Fibroblast of skin of abdomen (primary cell): ENCODE data around the gene CLPTM1.
"Not testable (repeated sequence)": the region's sequence is repeated elsewhere in the genome, so short reads cannot be mapped to it uniquely, and the experiment has no call there.

ENCODE experiments used
- DNase-seq: peaks from one replicate; pipeline ENCODE4 v3.0.0-alpha.2; 2013

The CLPTM1 gene

GRCh38 chr19:44943801-44944249 lies 11.4 kb upstream of the CLPTM1 start:
- DNase-seq, result no peak

- no peak for DNase-seq
Observed at GRCh38 chr19:44947041-44947581, 8.1 kb upstream of the CLPTM1 start.

- DNase-seq, result no peak
Observed at GRCh38 chr19:44948237-44948636, 6.9 kb upstream of the CLPTM1 start.

GRCh38 chr19:44948763-44949374 lies 6.3 kb upstream of the CLPTM1 start:
- DNase-seq, result no peak

- no peak for DNase-seq
Observed at GRCh38 chr19:44949550-44949949, 5.6 kb upstream of the CLPTM1 start.

- peak; percentile 77 for DNase-seq
Observed at GRCh38 chr19:44951179-44952159, 3.7 kb upstream of the CLPTM1 start.

- DNase-seq, result no peak
Observed at GRCh38 chr19:44954278-44954648, 917 bp upstream of the CLPTM1 start.

GRCh38 chr19:44955505-44956439 lies 592 bp downstream of the CLPTM1 start:
- no peak for DNase-seq

GRCh38 chr19:44957526-44957925 lies 2.3 kb downstream of the CLPTM1 start:
- DNase-seq, result no peak

GRCh38 chr19:44958090-44958489 lies 2.9 kb downstream of the CLPTM1 start:
- DNase-seq, result no peak

GRCh38 chr19:44959691-44960090 lies 4.5 kb downstream of the CLPTM1 start:
- DNase-seq, result no peak

GRCh38 chr19:44960906-44961728 lies 5.9 kb downstream of the CLPTM1 start:
- DNase-seq, result no peak

GRCh38 chr19:44961821-44962220 lies 6.6 kb downstream of the CLPTM1 start:
- no peak for DNase-seq

GRCh38 chr19:44968118-44968517 lies 12.9 kb downstream of the CLPTM1 start:
- DNase-seq, result no peak

GRCh38 chr19:44968670-44969069 lies 13.5 kb downstream of the CLPTM1 start:
- no peak for DNase-seq

- DNase-seq, result no peak
Observed at GRCh38 chr19:44969437-44969836, 14.3 kb downstream of the CLPTM1 start.

GRCh38 chr19:44971451-44971850 lies 16.3 kb downstream of the CLPTM1 start:
- DNase-seq, result not testable (repeated sequence)

GRCh38 chr19:44972802-44973201 lies 17.6 kb downstream of the CLPTM1 start:
- no peak for DNase-seq

GRCh38 chr19:44973982-44974735 lies 19.0 kb downstream of the CLPTM1 start:
- no peak for DNase-seq

- no peak for DNase-seq
Observed at GRCh38 chr19:44974857-44975256, 19.7 kb downstream of the CLPTM1 start.

- DNase-seq, result no peak
Observed at GRCh38 chr19:44975444-44975843, 20.3 kb downstream of the CLPTM1 start.
